IMR-90 (cell line): ENCODE data around the gene IL12RB2. TPM values are rescaled to one million over a fixed set of nuclear protein-coding genes. Genes with fewer than 3 reads are reported as not detected.

Experiments used
- ATAC-seq: fragments of 200-7000 bp; cut with Tn5 transposase; 2 replicates; pipeline ENCODE4 v1.9.1; 2020; ENCODE audit warnings: low read depth, mild to moderate bottlenecking, moderate library complexity
- BruUV-seq: library from RNA; stranded (reverse); fragments of 400-500 nt; replicated peaks from 2 replicates; lab custom pipeline; 2021; lab: Mats Ljungman, UMichigan
- CTCF ChIA-PET: fragments of 300-600 bp; formaldehyde crosslinking; extraction: SDS; loops from one replicate; lab custom pipeline; 2021; ENCODE audit warnings: antibody characterized with exemption; lab: Yijun Ruan, JAX
- POLR2A ChIA-PET: fragments of 300-600 bp; sonication (Branson Sonifier 250); formaldehyde crosslinking; loops from one replicate; lab custom pipeline; 2022; ENCODE audit warnings: antibody characterized with exemption; ENCODE audit not compliant: unreplicated experiment; lab: Charles Lee
- DNase-seq: peaks from one replicate; pipeline ENCODE4 v3.0.0; 2013
- H2AFZ ChIP-seq: replicated peaks from 2 replicates; pipeline ENCODE3; 2013; ENCODE audit warnings: low read length, mild to moderate bottlenecking; ENCODE audit not compliant: poor library complexity
- H2AK5ac ChIP-seq: 2 replicates; pipeline ENCODE4 v1.6.1; 2013; ENCODE audit warnings: low read depth, low read length, inconsistent platforms
- H2AK9ac ChIP-seq: replicated peaks from 2 replicates; pipeline ENCODE3; 2013; ENCODE audit warnings: mild to moderate bottlenecking, low read depth, low read length, moderate library complexity; ENCODE audit not compliant: poor library complexity
- H2BK120ac ChIP-seq: 2 replicates; pipeline ENCODE4 v1.6.1; 2013; ENCODE audit warnings: low read depth, low read length, inconsistent platforms
- H2BK15ac ChIP-seq: 3 replicates; pipeline ENCODE4 v1.6.1; 2013; ENCODE audit warnings: low read depth, low read length, inconsistent platforms
- H2BK20ac ChIP-seq: 2 replicates; pipeline ENCODE4 v1.6.1; 2013; ENCODE audit warnings: low read depth, mild to moderate bottlenecking, inconsistent platforms, low read length, moderate library complexity
- H2BK5ac ChIP-seq: 2 replicates; pipeline ENCODE4 v1.6.1; 2013; ENCODE audit warnings: mild to moderate bottlenecking, low read depth, low read length, inconsistent platforms; ENCODE audit not compliant: poor library complexity, severe bottlenecking
- H3K14ac ChIP-seq: replicated peaks from 2 replicates; pipeline ENCODE4 v1.6.1; 2013; ENCODE audit warnings: low read depth, low read length, inconsistent platforms
- H3K18ac ChIP-seq: 2 replicates; pipeline ENCODE4 v1.6.1; 2013; ENCODE audit warnings: low read depth, low read length, control low read depth
- H3K23ac ChIP-seq: 2 replicates; pipeline ENCODE4 v1.6.1; 2013; ENCODE audit warnings: low read depth, low read length, inconsistent platforms
- H3K27ac ChIP-seq: 2 replicates; pipeline ENCODE4 v1.5.1; 2013; ENCODE audit warnings: mild to moderate bottlenecking, control low read depth, low read length; ENCODE audit not compliant: insufficient read depth
- H3K27me3 ChIP-seq: 2 replicates; pipeline ENCODE4 v1.6.1; 2013; ENCODE audit warnings: low read length; ENCODE audit not compliant: control insufficient read depth, insufficient read depth
- H3K36me3 ChIP-seq: 2 replicates; pipeline ENCODE4 v1.6.1; 2013; ENCODE audit warnings: low read length, mixed read lengths; ENCODE audit not compliant: control insufficient read depth, insufficient read depth
- H3K4ac ChIP-seq: 2 replicates; pipeline ENCODE4 v1.6.1; 2013; ENCODE audit warnings: low read depth, low read length, inconsistent platforms
- H3K4me1 ChIP-seq: 2 replicates; pipeline ENCODE4 v1.6.1; 2013; ENCODE audit warnings: low read length, mixed read lengths; ENCODE audit not compliant: control insufficient read depth, insufficient read depth
- H3K4me2 ChIP-seq: 2 replicates; pipeline ENCODE4 v1.6.1; 2013; ENCODE audit warnings: low read depth, mild to moderate bottlenecking, control low read depth, low read length, moderate library complexity
- H3K4me3 ChIP-seq: 2 replicates; pipeline ENCODE4 v1.5.1; 2013; ENCODE audit warnings: low read depth, mild to moderate bottlenecking, control low read depth, low read length, moderate library complexity; ENCODE audit not compliant: insufficient read depth
- H3K56ac ChIP-seq: 2 replicates; pipeline ENCODE4 v1.6.1; 2013; ENCODE audit warnings: low read length, inconsistent platforms; ENCODE audit not compliant: insufficient read depth; ENCODE audit errors: extremely low read depth
- H3K79me1 ChIP-seq, 2 experiments: 2 replicates each; pipeline ENCODE4 v1.6.1; 2013; ENCODE audit warnings: low read length in 2 of 2, inconsistent platforms in 1 of 2, low read depth in 1 of 2
- H3K9ac ChIP-seq: 2 replicates; pipeline ENCODE4 v1.6.1; 2013; ENCODE audit warnings: low read depth, low read length, control low read depth
- H3K9me1 ChIP-seq: 2 replicates; pipeline ENCODE4 v1.6.1; 2013; ENCODE audit warnings: low read length, inconsistent platforms; ENCODE audit not compliant: insufficient read depth
- H3K9me3 ChIP-seq: 2 replicates; pipeline ENCODE4 v1.6.1; 2013; ENCODE audit warnings: low read length; ENCODE audit not compliant: control insufficient read depth, insufficient read depth
- H4K20me1 ChIP-seq: 2 replicates; pipeline ENCODE4 v1.6.1; 2013; ENCODE audit warnings: low read length, inconsistent platforms; ENCODE audit not compliant: insufficient read depth
- H4K5ac ChIP-seq: 2 replicates; pipeline ENCODE4 v1.6.1; 2013; ENCODE audit warnings: mild to moderate bottlenecking, low read depth, low read length, control low read depth
- H4K8ac ChIP-seq, 2 experiments: 2 replicates each; pipeline ENCODE4 v1.6.1; 2013; ENCODE audit warnings: low read depth in 2 of 2, low read length in 2 of 2, control low read depth in 1 of 2, inconsistent platforms in 1 of 2
- H4K91ac ChIP-seq: 2 replicates; pipeline ENCODE4 v1.6.1; 2013; ENCODE audit warnings: low read depth, low read length, inconsistent platforms; ENCODE audit not compliant: insufficient read depth
- BHLHE40 ChIP-seq: fragments of 150-350 bp; IDR thresholded peaks from 2 replicates; pipeline ENCODE4 v1.6.1; 2016; ENCODE audit warnings: mild to moderate bottlenecking, low read depth, low read length
- CEBPB ChIP-seq: IDR thresholded peaks from 2 replicates; pipeline ENCODE4 v1.6.1; 2012; ENCODE audit warnings: low read depth, low read length, improper control_type of control experiment
- CHD1 ChIP-seq: IDR thresholded peaks from 2 replicates; pipeline ENCODE4 v1.6.1; 2012; ENCODE audit warnings: low read depth, low read length, improper control_type of control experiment
- CTCF ChIP-seq: conservative IDR thresholded peaks from 2 replicates; pipeline ENCODE4 v1.5.1; 2012; ENCODE audit warnings: mild to moderate bottlenecking, low read depth, low read length, improper control_type of control experiment
- ELK1 ChIP-seq: fragments of 150-350 bp; IDR thresholded peaks from 2 replicates; pipeline ENCODE4 v1.6.1; 2016; ENCODE audit warnings: low read depth, mild to moderate bottlenecking, low read length, moderate library complexity, borderline replicate concordance
- FOS ChIP-seq: fragments of 150-350 bp; IDR thresholded peaks from 2 replicates; pipeline ENCODE4 v1.6.1; 2016; ENCODE audit warnings: low read depth, low read length
- MAFK ChIP-seq: IDR thresholded peaks from 2 replicates; pipeline ENCODE4 v1.6.1; 2012; ENCODE audit warnings: low read depth, low read length, improper control_type of control experiment
- MAZ ChIP-seq: IDR thresholded peaks from 2 replicates; pipeline ENCODE4 v1.6.1; 2012; ENCODE audit warnings: low read depth, mild to moderate bottlenecking, low read length, improper control_type of control experiment, moderate library complexity, borderline replicate concordance
- MXI1 ChIP-seq: IDR thresholded peaks from 2 replicates; pipeline ENCODE4 v1.6.1; 2012; ENCODE audit warnings: low read depth, mild to moderate bottlenecking, low read length, moderate library complexity, borderline replicate concordance
- NFE2L2 ChIP-seq: fragments of 150-350 bp; IDR thresholded peaks from 2 replicates; pipeline ENCODE4 v1.6.1; 2016; ENCODE audit warnings: low read depth, mild to moderate bottlenecking, low read length
- POLR2A ChIP-seq: IDR thresholded peaks from 2 replicates; pipeline ENCODE4 v1.6.1; 2012; ENCODE audit warnings: mild to moderate bottlenecking, low read depth, low read length
- RAD21 ChIP-seq: IDR thresholded peaks from 2 replicates; pipeline ENCODE4 v1.6.1; 2012; ENCODE audit warnings: low read length, improper control_type of control experiment
- RCOR1 ChIP-seq: IDR thresholded peaks from 2 replicates; pipeline ENCODE4 v1.6.1; 2012; ENCODE audit warnings: mild to moderate bottlenecking, low read length, improper control_type of control experiment; ENCODE audit not compliant: insufficient replicate concordance
- RFX5 ChIP-seq: IDR thresholded peaks from 2 replicates; pipeline ENCODE4 v1.8.0; 2012; ENCODE audit warnings: low read depth, mild to moderate bottlenecking, low read length, moderate library complexity
- SMC3 ChIP-seq: fragments of 150-350 bp; IDR thresholded peaks from 2 replicates; pipeline ENCODE4 v1.6.1; 2016; ENCODE audit warnings: low read depth, mild to moderate bottlenecking, antibody characterized with exemption, low read length, moderate library complexity
- USF2 ChIP-seq: fragments of 150-350 bp; IDR thresholded peaks from 2 replicates; pipeline ENCODE4 v1.6.1; 2017; ENCODE audit warnings: mild to moderate bottlenecking, antibody characterized with exemption, low read length, low read depth
- WGBS, 2 experiments: methylation state at CpG; one replicate each; pipeline versions ENCODE4 v1.1.5 to v1.1.7; 2013; ENCODE audit warnings: missing lambda C conversion rate in 2 of 2; ENCODE audit not compliant: insufficient read length in 1 of 2; ENCODE audit errors: extremely low coverage in 2 of 2; 5-methylcytosine and 5-hydroxymethylcytosine counted together
- dilution Hi-C: fragments of 300-500 bp; cut with HindIII; formaldehyde crosslinking; loops from one replicate; pipeline ENCODE4 v1.14.3; 2018; ENCODE audit warnings: low sequenced_read_pairs; ENCODE audit not compliant: unreplicated experiment
- in situ Hi-C: fragments of 300-500 bp; cut with MboI; formaldehyde crosslinking; loops from 3 replicates; pipeline ENCODE4 v1.14.3; 2019; ENCODE audit warnings: low sequenced_read_pairs, inconsistent platforms, mixed read lengths
- intact Hi-C: fragments of 100-400 bp; cut with micrococcal nuclease; formaldehyde crosslinking; loops from 2 replicates; pipeline ENCODE4 v1.10.0; 2022
- polyA plus RNA-seq, 3 experiments: library from polyadenylated mRNA; depleted of rRNA; stranded (reverse); fragments of >200 nt; gene quantifications; 2 replicates each; pipeline ENCODE4 v1.2.3, GENCODE V29; 2012; ENCODE audit warnings: low replicate concordance in 1 of 3
- total RNA-seq: library from RNA; depleted of rRNA; stranded (reverse); fragments of >200 nt; gene quantifications from 2 replicates; pipeline ENCODE4 v1.2.3, GENCODE V29; 2012

IL12RB2 gene
- total and polyA plus RNA-seq, 2 of the 4 experiments (the other 2 are of a cell fraction) = not detected

GRCh38 chr1:67439277-67440029 lies 131.8 kb downstream of the IL12RB2 start:
- CTCF ChIA-PET = no interaction called here
- POLR2A ChIA-PET = no interaction called here
- Histone ChIP-seq H2BK120ac (no peak overlapping the region), H3K27ac (no peak overlapping the region), H3K4ac (no peak overlapping the region), H3K4me3 (no peak overlapping the region), H3K9me3 (no peaks in the 10 kb centered on the region), H3K18ac (no peak overlapping the region), H2BK15ac (no peak overlapping the region), H2BK20ac (no peak overlapping the region), H2AK9ac (no peak overlapping the region), H3K9me1 (no peaks in the 10 kb centered on the region; the same call in 1 of the 2 replicates), H3K27me3 (no peaks in the 10 kb centered on the region), H4K20me1 (no peaks in the 10 kb centered on the region), H2BK5ac (no peak overlapping the region), H4K5ac (no peak overlapping the region), H3K23ac (no peak overlapping the region), H3K36me3 (no peaks in the 10 kb centered on the region), H3K79me1 (no peaks in the 10 kb centered on the region), H4K8ac (no peak overlapping the region), H3K4me1 (no peaks in the 10 kb centered on the region), H3K56ac (no peak overlapping the region), H4K91ac (no peak overlapping the region), H3K14ac (no peak overlapping the region), H2AK5ac (no peak overlapping the region), H2AFZ (no peak overlapping the region), H3K9ac (no peak overlapping the region), H3K4me2 (no peak overlapping the region)
- TF ChIP-seq RFX5 (no peak), FOS (no peak), USF2 (no peak), RCOR1 (no peak), SMC3 (no peak), POLR2A (no peak), RAD21 (no peak), BHLHE40 (no peak), CEBPB (no peak), CTCF (no peak), MAFK (no peak), NFE2L2 (no peak), ELK1 (no peak), CHD1 (no peak), MAZ (no peak), MXI1 (no peak)
- ATAC-seq = no peak; the same call in 1 of the 2 replicates
- 80% methylated on average over 3 of the region's 6 CpGs; no CpG with 5 or more reads in 1 of the 2 experiments for WGBS, 2 experiments
- intact Hi-C loops = no loop called here
- no peak for DNase-seq
- in situ Hi-C loops = no loop called here
- BruUV-seq = no TSS peak
- dilution Hi-C loops = no loop called here
